Activated CD8-positive, alpha-beta T cell treated with anti-CD3 and anti-CD28 coated beads for 36 hours (primary cell): ENCODE data around the gene SVOP. TPM values are rescaled to one million over a fixed set of nuclear protein-coding genes. Genes with fewer than 3 reads are reported as not detected.

ENCODE experiments used
- ATAC-seq: fragments of 200-7000 bp; cut with Tn5 transposase; one replicate; pipeline ENCODE4 v1.10.0; 2021; ENCODE audit warnings: mild to moderate bottlenecking, moderate library complexity
- CTCF ChIA-PET: fragments of 350-600 bp; sonication (Branson Sonifier 250); formaldehyde crosslinking; loops from one replicate; lab custom pipeline; 2021; ENCODE audit warnings: antibody characterized with exemption; lab: Charles Lee
- POLR2A ChIA-PET: fragments of 350-600 bp; sonication (Branson Sonifier 250); formaldehyde crosslinking; loops from one replicate; lab custom pipeline; 2021; ENCODE audit warnings: antibody characterized with exemption; lab: Charles Lee
- DNase-seq: peaks from one replicate; pipeline ENCODE4 v3.0.0-alpha.2; 2020
- H3K27ac Mint-ChIP-seq: one replicate; pipeline ENCODE4 v1.8.0; 2021; ENCODE audit warnings: mild to moderate bottlenecking, mixed read lengths
- H3K27me3 Mint-ChIP-seq: one replicate; pipeline ENCODE4 v1.8.0; 2021; ENCODE audit warnings: mixed read lengths
- H3K36me3 Mint-ChIP-seq: one replicate; pipeline ENCODE4 v1.8.0; 2021; ENCODE audit warnings: low read depth, mixed read lengths
- H3K4me1 Mint-ChIP-seq: one replicate; pipeline ENCODE4 v1.8.0; 2021; ENCODE audit warnings: low read depth, mixed read lengths
- H3K4me3 Mint-ChIP-seq: one replicate; pipeline ENCODE4 v1.8.0; 2021; ENCODE audit warnings: mild to moderate bottlenecking, moderate library complexity, mixed read lengths
- H3K9me3 Mint-ChIP-seq: one replicate; pipeline ENCODE4 v1.8.0; 2021; ENCODE audit warnings: mixed read lengths
- CTCF ChIP-seq: fragments of 200-600 bp; IDR thresholded peaks from one replicate; pipeline ENCODE4 v1.8.0; 2022; ENCODE audit warnings: antibody characterized with exemption, mild to moderate bottlenecking
- intact Hi-C: fragments of 100-400 bp; cut with micrococcal nuclease; formaldehyde crosslinking; loops from one replicate; pipeline ENCODE4 v1.10.0; 2022
- total RNA-seq, 2 experiments: library from RNA; stranded (reverse); gene quantifications; one replicate each; pipeline ENCODE4 v1.2.3, GENCODE V29; 2021

Gene SVOP
- total RNA-seq, 2 experiments from 2014 or later = not detected

GRCh38 chr12:108884116-108885012, 136.5 kb downstream of the SVOP start:
- no peaks in the 10 kb centered on the region for H3K9me3 Mint-ChIP-seq
- H3K4me1 Mint-ChIP-seq = no peaks in the 10 kb centered on the region
- H3K4me3 Mint-ChIP-seq = no peak overlapping the region
- peak; percentile 89 for DNase-seq
- no peaks in the 10 kb centered on the region for H3K27me3 Mint-ChIP-seq
- ATAC-seq = peak; percentile 83
- intact Hi-C loops = loop anchor here (2.0 to 5.0 kb wide), 2 partner anchors 66 to 208 kb away; partner anchors contain the start of gene ALKBH2
- no peak overlapping the region for H3K27ac Mint-ChIP-seq
- POLR2A ChIA-PET = interaction anchor here (0.6 to 1.1 kb wide), 3 partner anchors 27 to 72 kb away, joined by 3 read pairs; partner anchors contain the start of gene SSH1
- H3K36me3 Mint-ChIP-seq = no peaks in the 10 kb centered on the region
- CTCF ChIA-PET = interaction anchor here (0.6 to 8.0 kb wide), 28 partner anchors 9 to 220 kb away, joined by 3 to 35 read pairs (median 4); partner anchors contain the start of genes ALKBH2 and SSH1
- TF ChIP-seq CTCF = peak; percentile 70

- CTCF ChIA-PET = interaction anchor here (8.0 kb wide), 1 partner anchor 68 kb away, joined by 35 read pairs; no protein-coding TSS in a partner anchor
- H3K36me3 Mint-ChIP-seq = no peaks in the 10 kb centered on the region
- DNase-seq (no peak), ATAC-seq (no peak)
- no peaks in the 10 kb centered on the region for H3K27me3 Mint-ChIP-seq
- POLR2A ChIA-PET = no interaction called here
- H3K9me3 Mint-ChIP-seq = no peaks in the 10 kb centered on the region
- no peak overlapping the region for H3K27ac Mint-ChIP-seq
- intact Hi-C loops = loop anchor here (5.0 kb wide), 1 partner anchor 210 kb away; the partner anchor contains the start of gene ALKBH2
- TF ChIP-seq CTCF = no peak
- no peak overlapping the region for H3K4me3 Mint-ChIP-seq
- no peaks in the 10 kb centered on the region for H3K4me1 Mint-ChIP-seq
These were observed 138.9 kb downstream of the SVOP start for GRCh38 chr12:108881953-108882352.

- H3K27ac Mint-ChIP-seq = no peak within 1 kb of the TSS
- no peaks in the 10 kb centered on the region for H3K4me1 Mint-ChIP-seq
- no peak within 1 kb of the TSS for H3K4me3 Mint-ChIP-seq
- CTCF ChIA-PET = interaction anchor here (1.3 to 8.0 kb wide), 2 partner anchors 71 to 213 kb away, joined by 3 to 35 read pairs; partner anchors contain the start of gene ALKBH2
- ATAC-seq = no peak
- intact Hi-C loops = loop anchor here (5.0 kb wide), 1 partner anchor 213 kb away; the partner anchor contains the start of gene ALKBH2
- no peak for TF ChIP-seq CTCF
- H3K36me3 Mint-ChIP-seq = no peaks in the 10 kb centered on the region
- no peaks in the 10 kb centered on the region for H3K27me3 Mint-ChIP-seq
- POLR2A ChIA-PET = no interaction called here
- no peak for DNase-seq
- no peaks in the 10 kb centered on the region for H3K9me3 Mint-ChIP-seq
These were observed 141.1 kb downstream of the SVOP start, which contains the start of gene DAO for GRCh38 chr12:108879615-108880254. Gene DAO, plus strand, starts transcription at chr12:108880092. Its CDS starts 4,915 bp downstream, at chr12:108885007.

GRCh38 chr12:108876550-108876949, 144.3 kb downstream of the SVOP start:
- H3K36me3 Mint-ChIP-seq = no peaks in the 10 kb centered on the region
- no peak overlapping the region for H3K4me3 Mint-ChIP-seq
- H3K9me3 Mint-ChIP-seq = no peaks in the 10 kb centered on the region
- intact Hi-C loops = no loop called here
- TF ChIP-seq CTCF = no peak
- no peak for DNase-seq
- ChIA-PET POLR2A (no interaction called here), CTCF (no interaction called here)
- no peak for ATAC-seq
- H3K27ac Mint-ChIP-seq = no peak overlapping the region
- no peaks in the 10 kb centered on the region for H3K4me1 Mint-ChIP-seq
- no peaks in the 10 kb centered on the region for H3K27me3 Mint-ChIP-seq
